ENCODE measurements around the gene FLYWCH2.

- TF ChIP-seq CHD2 (IDR thresholded peaks at IDR 0.05; ENCODE audit: low read length, partially characterized antibody): no peak
- TF ChIP-seq CTCF (IDR thresholded peaks at IDR 0.05): no peak
- no peak for TF ChIP-seq POLR2A (IDR thresholded peaks at IDR 0.05; ENCODE audit: low read length)
- TF ChIP-seq REST (IDR thresholded peaks at IDR 0.05): no peak
- TF ChIP-seq JUNB (IDR thresholded peaks at IDR 0.05): no peak
- no peak for TF ChIP-seq RFX5 (IDR thresholded peaks at IDR 0.05)
- no peak for TF ChIP-seq CBX8 (IDR thresholded peaks at IDR 0.05)
- no peak for TF ChIP-seq HOXA7 (CRISPR knock-in tag; IDR thresholded peaks at IDR 0.05)
- no peak for TF ChIP-seq HOXB13 (CRISPR knock-in tag; IDR thresholded peaks at IDR 0.05; ENCODE audit: low read depth)
- no peak for TF ChIP-seq RCOR1 (IDR thresholded peaks at IDR 0.05; ENCODE audit: low read depth, low read length)
- TF ChIP-seq MAFK (IDR thresholded peaks at IDR 0.05; ENCODE audit: partially characterized antibody): no peak
- TF ChIP-seq JUN (IDR thresholded peaks at IDR 0.05): no peak
- TF ChIP-seq USF2 (IDR thresholded peaks at IDR 0.05): no peak
Measured at GRCh38 chr16:2874032-2874911, 8.7 kb upstream of the FLYWCH2 start.

All from A549 (cell line).